Stomach smooth muscle (tissue), 2 donors: Measurements from ENCODE around the gene PRDX3.

Experiments used
- H3K27ac ChIP-seq: one replicate; pipeline ENCODE4 v1.7.0; 2013; ENCODE audit warnings: mild to moderate bottlenecking, low read length, inconsistent platforms
- H3K27me3 ChIP-seq, 2 donors: one replicate each; pipeline ENCODE4 v1.7.0; 2013; ENCODE audit warnings: low read length in 2 of 2; ENCODE audit not compliant: insufficient read depth in 2 of 2, control insufficient read depth in 1 of 2
- H3K36me3 ChIP-seq, 2 donors: one replicate each; pipeline ENCODE4 v1.7.0; 2013; ENCODE audit warnings: low read length in 2 of 2; ENCODE audit not compliant: control insufficient read depth in 2 of 2, insufficient read depth in 2 of 2
- H3K4me1 ChIP-seq: one replicate; pipeline ENCODE4 v1.7.0; 2013; ENCODE audit warnings: low read length; ENCODE audit not compliant: control insufficient read depth, insufficient read depth
- H3K4me3 ChIP-seq, 2 donors: one replicate each; pipeline ENCODE4 v1.7.0; 2013; ENCODE audit warnings: low read length in 2 of 2
- H3K9ac ChIP-seq, 2 donors: one replicate each; pipeline ENCODE4 v1.7.0; 2013; ENCODE audit warnings: low read length in 2 of 2, mild to moderate bottlenecking in 1 of 2
- H3K9me3 ChIP-seq, 2 donors: one replicate each; pipeline ENCODE4 v1.7.0; 2013; ENCODE audit warnings: low read length in 2 of 2; ENCODE audit not compliant: control insufficient read depth in 2 of 2
- donor health status: healthy.
- donor health status: Pancreatic carcinoma.

The PRDX3 gene

GRCh38 chr10:119178372-119179119 is at the start of gene PRDX3:
Gene PRDX3, minus strand, starts transcription at chr10:119178812. Its CDS starts 22 bp downstream, at chr10:119178790.
- Histone ChIP-seq H3K27ac (peak within 1 kb of the TSS; percentile 68), H3K36me3 (peaks cover 6% of the 10 kb centered on the region in 2 donors), H3K9ac (peak within 1 kb of the TSS; percentile 93 to 95), H3K9me3 (no peaks in the 10 kb centered on the region), H3K27me3 (no peaks in the 10 kb centered on the region), H3K4me3 (peak within 1 kb of the TSS; percentile 94 to 100), H3K4me1 (peaks cover 16% of the 10 kb centered on the region)

- H3K27me3 ChIP-seq, result no peaks in the 10 kb centered on the region
- no peaks in the 10 kb centered on the region for H3K9me3 ChIP-seq
- H3K27ac ChIP-seq, result no peak overlapping the region
- H3K4me3 ChIP-seq, result no peak overlapping the region
- H3K4me1 ChIP-seq, result peaks cover 16% of the 10 kb centered on the region
- H3K9ac ChIP-seq, result no peak overlapping the region
- H3K36me3 ChIP-seq, result no peaks in the 10 kb centered on the region
Measured at GRCh38 chr10:119227825-119228224, 49.2 kb upstream of the PRDX3 start.

- H3K36me3 ChIP-seq, result no peaks in the 10 kb centered on the region
- no peak overlapping the region for H3K9ac ChIP-seq
- no peaks in the 10 kb centered on the region for H3K9me3 ChIP-seq
- H3K4me1 ChIP-seq, result peaks cover 28% of the 10 kb centered on the region
- H3K4me3 ChIP-seq, result no peak overlapping the region
- H3K27ac ChIP-seq, result no peak overlapping the region
- no peaks in the 10 kb centered on the region for H3K27me3 ChIP-seq
Measured at GRCh38 chr10:119225083-119225658, 46.6 kb upstream of the PRDX3 start.

- no peaks in the 10 kb centered on the region for H3K36me3 ChIP-seq
- no peaks in the 10 kb centered on the region for H3K9me3 ChIP-seq
- peak overlapping the region; percentile 28 to 54 for H3K4me3 ChIP-seq
- no peaks in the 10 kb centered on the region for H3K27me3 ChIP-seq
- H3K9ac ChIP-seq, result peak overlapping the region in 1 of 2 donors; percentile 60
- peaks cover 37% of the 10 kb centered on the region for H3K4me1 ChIP-seq
- peak overlapping the region; percentile 64 for H3K27ac ChIP-seq
Measured at GRCh38 chr10:119222966-119223386, 44.4 kb upstream of the PRDX3 start.

GRCh38 chr10:119222537-119222936 is 43.9 kb upstream of the PRDX3 start:
- Histone ChIP-seq H3K9me3 (no peaks in the 10 kb centered on the region), H3K4me1 (peaks cover 42% of the 10 kb centered on the region), H3K27me3 (no peaks in the 10 kb centered on the region), H3K4me3 (peak overlapping the region; percentile 28 to 54), H3K36me3 (no peaks in the 10 kb centered on the region), H3K27ac (peak overlapping the region; percentile 64), H3K9ac (peak overlapping the region in 1 of 2 donors; percentile 51)

GRCh38 chr10:119221666-119222065 is 43.1 kb upstream of the PRDX3 start:
- no peaks in the 10 kb centered on the region for H3K36me3 ChIP-seq
- peaks cover 42% of the 10 kb centered on the region for H3K4me1 ChIP-seq
- H3K9me3 ChIP-seq, result no peaks in the 10 kb centered on the region
- no peaks in the 10 kb centered on the region for H3K27me3 ChIP-seq
- H3K4me3 ChIP-seq, result no peak overlapping the region
- H3K27ac ChIP-seq, result peak overlapping the region; percentile 64
- H3K9ac ChIP-seq, result no peak overlapping the region

- no peaks in the 10 kb centered on the region for H3K36me3 ChIP-seq
- H3K27ac ChIP-seq, result peak overlapping the region; percentile 18
- no peak overlapping the region for H3K4me3 ChIP-seq
- no peaks in the 10 kb centered on the region for H3K9me3 ChIP-seq
- no peaks in the 10 kb centered on the region for H3K27me3 ChIP-seq
- H3K9ac ChIP-seq, result no peak overlapping the region
- peaks cover 42% of the 10 kb centered on the region for H3K4me1 ChIP-seq
Measured at GRCh38 chr10:119221201-119221600, 42.6 kb upstream of the PRDX3 start.

GRCh38 chr10:119219871-119220270 is 41.3 kb upstream of the PRDX3 start:
- no peaks in the 10 kb centered on the region for H3K9me3 ChIP-seq
- no peak overlapping the region for H3K27ac ChIP-seq
- H3K36me3 ChIP-seq, result no peaks in the 10 kb centered on the region
- H3K4me1 ChIP-seq, result peaks cover 40% of the 10 kb centered on the region
- no peaks in the 10 kb centered on the region for H3K27me3 ChIP-seq
- no peak overlapping the region for H3K9ac ChIP-seq
- H3K4me3 ChIP-seq, result no peak overlapping the region

GRCh38 chr10:119217991-119218490 is 39.4 kb upstream of the PRDX3 start:
- H3K36me3 ChIP-seq, result no peaks in the 10 kb centered on the region
- no peak overlapping the region for H3K9ac ChIP-seq
- H3K27ac ChIP-seq, result no peak overlapping the region
- no peak overlapping the region for H3K4me3 ChIP-seq
- peaks cover 38% of the 10 kb centered on the region for H3K4me1 ChIP-seq
- no peaks in the 10 kb centered on the region for H3K9me3 ChIP-seq
- no peaks in the 10 kb centered on the region for H3K27me3 ChIP-seq

GRCh38 chr10:119217401-119217800 is 38.8 kb upstream of the PRDX3 start:
- no peaks in the 10 kb centered on the region for H3K9me3 ChIP-seq

GRCh38 chr10:119216127-119216526 is 37.5 kb upstream of the PRDX3 start:
- Histone ChIP-seq H3K9ac (no peak overlapping the region), H3K27ac (no peak overlapping the region), H3K4me1 (peaks cover 44% of the 10 kb centered on the region)

More at GRCh38 chr10:119217401-119217800, 38.8 kb upstream of the PRDX3 start:
- Histone ChIP-seq H3K4me1 (peaks cover 38% of the 10 kb centered on the region), H3K27me3 (no peaks in the 10 kb centered on the region), H3K27ac (no peak overlapping the region), H3K9ac (no peak overlapping the region), H3K36me3 (no peaks in the 10 kb centered on the region), H3K4me3 (no peak overlapping the region)

More at GRCh38 chr10:119216127-119216526, 37.5 kb upstream of the PRDX3 start:
- no peaks in the 10 kb centered on the region for H3K36me3 ChIP-seq
- H3K9me3 ChIP-seq, result no peaks in the 10 kb centered on the region
- H3K4me3 ChIP-seq, result no peak overlapping the region
- no peaks in the 10 kb centered on the region for H3K27me3 ChIP-seq
